Ascending aorta (tissue), 2 donors: ENCODE results near the gene MAP7D1. TPM values are rescaled to one million over a fixed set of nuclear protein-coding genes. Genes with fewer than 3 reads are reported as not detected.

Source experiments
- DNase-seq, 2 donors: peaks; one replicate each; pipeline ENCODE4 v3.0.0-alpha.2; 2019; ENCODE audit warnings: low spot score in 2 of 2
- H3K27ac ChIP-seq, 2 donors: fragments of 200-600 bp; sonication (generic); one replicate each; pipeline ENCODE4 v1.5.1; 2016 to 2017; ENCODE audit warnings: mild to moderate bottlenecking in 1 of 2
- H3K27me3 ChIP-seq: fragments of 200-600 bp; sonication (generic); one replicate; pipeline ENCODE4 v1.5.1; 2017
- H3K36me3 ChIP-seq, 2 donors: fragments of 200-600 bp; sonication (generic); one replicate each; pipeline ENCODE4 v1.5.1; 2016
- H3K4me1 ChIP-seq, 2 donors: fragments of 200-600 bp; sonication (generic); one replicate each; pipeline ENCODE4 v1.5.1; 2016 to 2017; ENCODE audit warnings: mild to moderate bottlenecking in 1 of 2
- H3K4me3 ChIP-seq, 2 donors: fragments of 200-600 bp; sonication (generic); one replicate each; pipeline ENCODE4 v1.5.1; 2016 to 2017; ENCODE audit warnings: mild to moderate bottlenecking in 1 of 2
- H3K9me3 ChIP-seq, 2 donors: fragments of 200-600 bp; sonication (generic); one replicate each; pipeline ENCODE4 v1.5.1; 2016
- CTCF ChIP-seq, 3 experiments: fragments of 200-600 bp in 2 of 3; fragments of 450-650 bp in 1 of 3; sonication (generic) in 2 of 3; IDR thresholded peaks; one replicate each; pipeline ENCODE4 v1.5.1; 2016 to 2019; ENCODE audit warnings: antibody characterized with exemption in 3 of 3, mild to moderate bottlenecking in 1 of 3, moderate library complexity in 1 of 3
- intact Hi-C: fragments of 100-400 bp; cut with DNase I; formaldehyde crosslinking; loops from one replicate; pipeline ENCODE4 v1.15.1; 2023
- total RNA-seq: library from RNA; depleted of rRNA; stranded (reverse); fragments of >200 nt; gene quantifications from one replicate; pipeline ENCODE4 v1.1.0, GENCODE V29; 2016

MAP7D1 gene
- total RNA-seq, 1 donor from 2014 or later, result 209 TPM

- intact Hi-C loops, result loop anchor here (10.0 kb wide), 1 partner anchor 233 kb away; the partner anchor contains the start of gene STK40
Observed at GRCh38 chr1:36151845-36152203, 4.1 kb upstream of the MAP7D1 start.

GRCh38 chr1:36153476-36153875, 2.5 kb upstream of the MAP7D1 start:
- no peak for DNase-seq
- no peak for TF ChIP-seq CTCF (IDR thresholded peaks at IDR 0.05)
- Histone ChIP-seq H3K36me3 (peaks cover 0 to 2% of the 10 kb centered on the region in 2 donors), H3K9me3 (no peaks in the 10 kb centered on the region), H3K27ac (peak overlapping the region; percentile 98), H3K27me3 (no peaks in the 10 kb centered on the region), H3K4me1 (peaks cover 34 to 40% of the 10 kb centered on the region in 2 donors), H3K4me3 (no peak overlapping the region)
- intact Hi-C loops, result loop anchor here (10.0 kb wide), 1 partner anchor 231 kb away; the partner anchor contains the start of gene STK40

More at GRCh38 chr1:36151845-36152203, 4.1 kb upstream of the MAP7D1 start:
- Histone ChIP-seq H3K27ac (peak overlapping the region; percentile 93 to 98), H3K36me3 (peaks cover 0 to 2% of the 10 kb centered on the region in 2 donors), H3K4me1 (peaks cover 30 to 43% of the 10 kb centered on the region in 2 donors), H3K4me3 (no peak overlapping the region), H3K9me3 (no peaks in the 10 kb centered on the region), H3K27me3 (no peaks in the 10 kb centered on the region)
- DNase-seq, result no peak
- TF ChIP-seq CTCF (IDR thresholded peaks at IDR 0.05), result no peak

- intact Hi-C loops, result loop anchor here (10.0 kb wide), 1 partner anchor 230 kb away; the partner anchor contains the start of gene STK40
- Histone ChIP-seq H3K27ac (peak overlapping the region; percentile 98 to 100), H3K9me3 (no peaks in the 10 kb centered on the region), H3K27me3 (no peaks in the 10 kb centered on the region), H3K4me3 (no peak overlapping the region), H3K4me1 (peaks cover 39 to 48% of the 10 kb centered on the region in 2 donors), H3K36me3 (peaks cover 0 to 2% of the 10 kb centered on the region in 2 donors)
- no peak for DNase-seq
- no peak for TF ChIP-seq CTCF (IDR thresholded peaks at IDR 0.05)
Observed at GRCh38 chr1:36154335-36154734, 1.6 kb upstream of the MAP7D1 start.

GRCh38 chr1:36154765-36155407, 1.1 kb upstream of the MAP7D1 start:
- Histone ChIP-seq H3K9me3 (no peaks in the 10 kb centered on the region), H3K4me3 (peak overlapping the region; percentile 95 to 100), H3K36me3 (peaks cover 0 to 2% of the 10 kb centered on the region in 2 donors), H3K27me3 (no peaks in the 10 kb centered on the region), H3K4me1 (peaks cover 43 to 51% of the 10 kb centered on the region in 2 donors), H3K27ac (peak overlapping the region; percentile 98 to 100)
- TF ChIP-seq CTCF (IDR thresholded peaks at IDR 0.05), result no peak
- intact Hi-C loops, result loop anchor here (10.0 kb wide), 1 partner anchor 230 kb away; the partner anchor contains the start of gene STK40
- no peak for DNase-seq

GRCh38 chr1:36156329-36157114, 562 bp downstream of the MAP7D1 start:
- Histone ChIP-seq H3K4me1 (peaks cover 37 to 49% of the 10 kb centered on the region in 2 donors), H3K9me3 (no peaks in the 10 kb centered on the region), H3K27ac (peak overlapping the region; percentile 98 to 100), H3K4me3 (peak overlapping the region; percentile 95 to 100), H3K27me3 (no peaks in the 10 kb centered on the region), H3K36me3 (peaks cover 0 to 2% of the 10 kb centered on the region in 2 donors)
- DNase-seq, result peak in 1 of 2 donors; percentile 82
- intact Hi-C loops, result loop anchor here (2.0 to 10.0 kb wide), 2 partner anchors 32 to 228 kb away; partner anchors contain the start of gene STK40
- no peak for TF ChIP-seq CTCF (IDR thresholded peaks at IDR 0.05)
